ENCODE results near the gene NME2.
"Not testable (repeated sequence)": the region's sequence is repeated elsewhere in the genome, so short reads cannot be mapped to it uniquely, and the experiment has no call there.

The NME2 gene

GRCh38 chr17:51153210-51154072, 12.8 kb upstream of the NME2 start, which contains the start of gene NME1:
TSS of gene NME1 (plus strand) at chr17:51153559. CDS start at chr17:51155655, 2,096 bp downstream.
- DNase-seq = peak; percentile 92

DNA sequence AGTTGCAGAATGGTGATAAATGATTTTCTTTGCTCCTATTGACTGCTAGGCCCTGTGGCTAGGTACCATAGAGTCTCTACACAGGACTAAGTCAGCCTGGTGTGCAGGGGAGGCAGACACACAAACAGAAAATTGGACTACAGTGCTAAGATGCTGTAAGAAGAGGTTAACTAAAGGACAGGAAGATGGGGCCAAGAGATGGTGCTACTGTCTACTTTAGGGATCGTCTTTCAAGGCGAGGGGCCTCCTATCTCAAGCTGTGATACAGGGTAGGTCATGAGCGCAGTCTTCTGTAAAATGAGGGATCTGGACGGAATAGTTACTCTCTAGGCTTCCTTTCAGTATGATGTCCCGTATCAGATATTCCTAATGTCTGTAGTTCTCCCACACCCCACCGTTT, 12.0 kb upstream of the NME2 start:
- no peak for DNase-seq

DNA sequence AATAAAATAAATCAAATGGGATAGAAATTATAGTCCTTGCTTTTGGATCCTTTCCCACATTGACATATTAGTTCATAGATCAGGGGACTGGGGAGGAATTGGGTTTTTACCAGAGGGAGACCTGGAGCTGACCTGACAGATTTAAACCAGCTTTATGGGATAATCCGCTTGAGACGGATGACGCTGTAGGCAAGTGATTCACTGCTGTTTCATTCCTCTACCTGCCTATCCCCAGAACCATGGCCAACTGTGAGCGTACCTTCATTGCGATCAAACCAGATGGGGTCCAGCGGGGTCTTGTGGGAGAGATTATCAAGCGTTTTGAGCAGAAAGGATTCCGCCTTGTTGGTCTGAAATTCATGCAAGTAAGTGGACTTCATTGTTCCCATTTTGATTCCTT, 10.8 kb upstream of the NME2 start:
- DNase-seq = no peak

GRCh38 chr17:51159604-51160003, 6.6 kb upstream of the NME2 start:
- no peak for DNase-seq

DNA sequence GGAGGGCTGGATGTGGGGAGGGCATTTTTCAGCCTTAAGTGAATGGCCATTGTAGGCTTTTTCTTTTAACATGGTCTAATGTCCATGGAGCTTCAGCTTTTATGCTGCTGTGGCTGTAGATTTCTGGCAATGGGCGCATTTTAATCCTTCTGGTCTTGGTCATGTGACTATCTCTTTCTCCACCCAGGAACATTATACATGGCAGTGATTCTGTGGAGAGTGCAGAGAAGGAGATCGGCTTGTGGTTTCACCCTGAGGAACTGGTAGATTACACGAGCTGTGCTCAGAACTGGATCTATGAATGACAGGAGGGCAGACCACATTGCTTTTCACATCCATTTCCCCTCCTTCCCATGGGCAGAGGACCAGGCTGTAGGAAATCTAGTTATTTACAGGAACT, 4.7 kb upstream of the NME2 start:
- no peak for DNase-seq

- DNase-seq = no peak
These were observed 1.1 kb upstream of the NME2 start for GRCh38 chr17:51164911-51165679.

DNA sequence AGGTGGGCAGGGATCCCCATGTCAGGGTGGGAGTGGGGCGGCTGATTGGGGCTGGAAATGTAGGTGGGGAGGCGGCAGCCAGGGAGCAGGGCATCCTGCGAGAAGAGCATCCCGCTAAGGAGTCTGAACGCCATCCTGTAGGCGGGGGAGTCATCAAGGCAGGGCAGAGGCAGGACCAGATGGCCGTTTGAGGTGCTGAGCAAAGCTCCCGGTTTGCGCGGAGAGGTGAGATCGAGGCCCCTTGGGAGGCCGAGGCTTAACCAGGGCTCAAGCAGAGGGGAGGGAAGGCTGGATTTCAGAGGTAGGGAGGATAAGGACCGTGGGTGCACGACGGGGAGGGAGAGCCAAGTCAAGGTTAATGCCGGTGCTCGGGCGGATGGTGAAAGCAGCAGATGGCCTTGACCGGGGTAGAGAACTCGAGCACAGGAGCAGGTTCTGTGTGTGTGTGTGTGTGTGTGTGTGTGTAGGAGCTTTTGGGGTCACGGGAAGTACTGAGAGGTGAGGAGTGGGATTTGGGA, 472 bp upstream of the NME2 start:
- DNase-seq = peak; percentile 37

- DNase-seq = peak; percentile 80
These were observed 1.0 kb downstream of the NME2 start for GRCh38 chr17:51166987-51167931.

DNA sequence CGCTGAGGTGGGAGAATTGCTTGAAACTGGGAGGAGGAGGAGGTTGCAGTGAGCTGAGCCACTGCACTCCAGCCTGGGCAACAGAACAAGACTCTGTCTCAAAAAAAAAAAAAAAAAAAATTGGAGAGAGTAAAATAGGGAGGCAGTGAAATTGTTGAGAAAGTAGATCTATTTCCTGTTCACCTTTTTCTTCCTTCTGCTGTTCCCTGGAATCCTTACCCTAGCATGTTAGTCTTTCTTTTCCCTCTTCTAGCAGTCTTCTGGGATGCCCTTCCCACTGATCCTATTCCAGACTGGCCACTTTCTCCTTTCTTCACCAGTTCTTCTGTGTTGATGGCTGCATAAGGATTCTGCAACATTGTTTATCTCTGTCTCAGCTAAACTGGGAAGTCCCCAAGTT, 3.1 kb downstream of the NME2 start:
- DNase-seq = no peak

DNA sequence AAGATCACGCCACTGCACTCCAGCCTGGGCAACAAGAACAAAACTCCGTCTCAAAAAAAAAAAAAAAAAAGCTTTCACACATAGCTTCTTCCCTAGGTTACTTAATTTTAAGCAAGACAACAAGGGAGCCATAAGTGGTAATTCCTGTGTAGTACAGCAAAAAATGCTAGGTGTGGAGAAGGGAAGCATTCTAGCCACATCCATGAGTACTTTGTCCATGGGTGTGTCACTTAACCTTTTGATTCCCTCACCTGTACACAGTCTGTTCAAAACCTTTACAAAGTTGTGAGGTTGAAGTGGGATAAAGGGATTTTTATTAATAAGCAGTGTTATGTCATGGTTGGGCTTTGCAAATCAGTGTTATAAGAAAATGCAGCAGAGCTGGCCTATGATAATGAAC, 4.5 kb downstream of the NME2 start:
- no peak for DNase-seq

- not testable (repeated sequence) for DNase-seq
These were observed 5.8 kb downstream of the NME2 start for GRCh38 chr17:51172030-51172429.

GRCh38 chr17:51180486-51180885, 14.3 kb downstream of the NME2 start:
- DNase-seq = no peak

DNA sequence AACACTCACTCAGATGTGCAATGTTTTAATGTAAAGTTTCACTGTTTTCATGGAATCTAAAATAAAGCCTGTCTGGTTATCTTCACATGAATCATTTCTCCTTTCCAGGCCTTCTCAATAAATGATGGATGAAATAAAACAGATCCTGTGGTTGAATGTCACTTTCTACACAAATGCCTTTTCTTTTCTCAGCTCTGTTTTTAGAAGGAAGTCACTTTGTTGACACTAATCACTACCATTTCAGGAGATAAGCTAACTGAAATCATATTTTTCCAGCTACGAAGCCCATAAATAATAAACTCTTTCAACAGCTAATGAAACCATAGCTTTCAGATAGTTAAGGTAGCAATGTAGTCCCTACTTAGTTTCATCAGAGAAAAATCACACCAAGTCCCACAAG, 17.9 kb downstream of the NME2 start:
- no peak for DNase-seq

GRCh38 chr17:51185763-51186332, 19.6 kb downstream of the NME2 start:
- DNase-seq = no peak

- DNase-seq = no peak
These were observed 22.1 kb downstream of the NME2 start for GRCh38 chr17:51188271-51188833.

GRCh38 chr17:51189162-51189561, 23.0 kb downstream of the NME2 start:
- no peak for DNase-seq

DNA sequence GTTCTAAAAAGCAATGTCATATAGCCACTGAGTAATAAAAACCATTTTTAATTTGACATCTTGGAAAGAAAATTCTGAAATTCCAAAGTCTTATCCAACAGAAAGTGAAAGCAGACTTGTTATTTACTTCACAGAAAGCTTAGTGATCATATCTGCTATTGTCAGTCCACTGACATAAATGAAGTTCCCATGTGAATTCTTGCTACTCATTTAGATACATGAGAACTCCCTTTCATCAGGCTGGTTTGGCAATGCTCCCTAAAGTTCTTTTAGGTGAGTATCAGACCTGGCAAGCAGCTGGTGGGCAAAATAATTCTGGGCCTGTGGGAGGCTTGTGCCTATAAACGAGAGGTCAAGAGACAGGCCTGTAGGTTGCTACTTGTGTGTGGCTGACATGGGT, 23.4 kb downstream of the NME2 start:
- no peak for DNase-seq

DNA sequence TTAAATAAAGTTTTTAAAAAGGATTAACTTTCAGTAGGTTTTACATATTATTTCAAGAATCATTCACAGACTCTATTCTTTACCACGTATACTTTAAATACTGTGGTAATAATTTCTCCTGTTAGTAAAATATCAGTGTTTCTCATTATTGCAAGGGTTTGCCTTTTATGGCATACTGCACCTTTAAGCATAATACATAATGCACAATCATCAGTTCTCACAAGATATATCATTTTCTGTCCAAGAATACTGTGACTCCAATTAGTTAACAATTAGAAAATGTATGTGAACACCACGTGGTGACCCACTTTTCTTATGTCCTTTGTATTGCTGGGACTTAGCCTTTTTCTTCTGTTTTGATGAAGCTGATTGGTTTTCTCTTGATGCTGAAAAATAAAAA, 25.7 kb downstream of the NME2 start:
- DNase-seq = no peak

DNA sequence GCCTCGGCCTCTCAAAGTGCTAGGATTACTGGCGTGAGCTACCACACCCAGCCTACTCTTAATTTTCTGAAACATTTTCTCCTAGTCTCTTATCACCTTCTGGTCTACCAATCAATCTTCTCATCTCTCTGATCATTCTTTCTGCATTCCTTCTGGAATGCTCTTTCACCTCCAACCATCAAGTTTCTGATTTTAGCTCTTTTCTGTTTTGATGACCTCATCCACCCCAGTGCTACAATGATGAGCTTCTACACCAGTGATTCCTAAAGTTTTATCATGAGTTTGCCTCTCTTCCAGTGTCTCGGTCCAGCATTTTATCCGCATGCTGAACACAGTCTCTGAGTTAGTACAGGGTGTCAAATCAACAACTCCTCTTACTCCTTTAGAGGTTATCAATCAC, 31.5 kb downstream of the NME2 start:
- DNase-seq = no peak

DNA sequence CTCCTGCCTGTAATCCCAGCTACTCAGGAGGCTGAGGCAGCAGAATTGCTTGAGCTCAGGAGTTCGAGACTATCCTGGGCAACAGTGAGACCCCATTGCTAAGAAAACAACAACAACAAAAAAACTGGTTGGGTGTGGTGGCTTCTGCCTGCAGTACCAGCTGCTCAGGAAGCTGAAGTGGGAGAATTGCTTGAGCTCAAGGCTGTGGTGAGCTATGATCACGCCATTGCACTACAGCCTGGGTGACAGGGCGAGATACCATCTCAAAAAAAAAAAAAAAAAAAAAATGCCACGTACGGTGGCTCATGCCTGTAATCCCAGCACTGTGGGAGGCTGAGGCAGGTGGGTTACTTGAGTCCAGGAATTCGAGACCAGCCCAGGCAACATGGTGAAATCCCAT, 34.1 kb downstream of the NME2 start:
- no peak for DNase-seq

DNA sequence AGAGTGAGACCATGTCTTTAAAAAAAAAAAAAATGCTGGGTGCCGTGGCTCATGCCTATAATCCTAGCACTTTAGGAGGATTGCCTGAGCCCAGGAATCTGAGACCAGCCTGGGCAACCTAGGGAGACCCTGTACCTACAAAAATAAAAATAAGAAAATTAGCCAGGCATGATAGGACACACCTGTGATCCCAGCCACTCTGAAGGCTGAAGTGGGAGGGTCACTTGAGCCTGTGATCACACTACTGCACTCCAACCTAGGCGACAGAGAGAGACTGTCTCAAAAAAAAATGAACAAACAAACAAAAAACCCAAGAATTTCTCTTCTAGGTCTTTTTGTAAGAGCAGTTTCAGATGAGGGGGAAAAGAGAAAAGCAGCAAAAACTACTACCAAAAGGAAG, 34.6 kb downstream of the NME2 start:
- no peak for DNase-seq

- no peak for DNase-seq
These were observed 37.6 kb downstream of the NME2 start for GRCh38 chr17:51203838-51204237.

Measured in activated naive CD4-positive, alpha-beta T cell treated with anti-CD3 and anti-CD28 coated beads, Interleukin-2, amount 50 U/mL, for 16 hours (primary cell).